GM18520 (cell line): Measurements from ENCODE around the gene USP30.

Experiments used
- ATAC-seq: cut with Tn5 transposase; IDR thresholded peaks from one replicate; pipeline ENCODE4 v1.9.1; 2021; ENCODE audit not compliant: unreplicated experiment

The USP30 gene

DNA sequence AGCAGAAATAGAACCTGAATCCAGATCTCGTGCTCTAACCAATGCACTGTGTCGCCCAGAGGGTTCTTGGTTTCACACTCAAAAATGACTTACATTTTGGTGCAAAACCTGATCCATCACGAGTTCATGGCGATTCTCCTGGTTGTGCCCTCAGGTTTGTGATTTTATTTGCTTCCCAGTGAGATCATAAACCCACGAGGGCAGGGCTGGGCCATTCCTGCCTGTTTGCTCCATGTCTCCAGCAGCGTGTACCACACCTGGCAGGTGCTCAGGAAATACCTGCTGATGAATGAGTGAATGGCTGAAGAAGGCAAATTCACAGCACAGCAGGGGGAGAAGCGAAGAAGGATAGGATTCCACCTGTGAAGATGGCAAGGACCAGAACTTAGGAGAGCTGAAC is 73.4 kb downstream of the USP30 start:
- no peak for ATAC-seq

DNA sequence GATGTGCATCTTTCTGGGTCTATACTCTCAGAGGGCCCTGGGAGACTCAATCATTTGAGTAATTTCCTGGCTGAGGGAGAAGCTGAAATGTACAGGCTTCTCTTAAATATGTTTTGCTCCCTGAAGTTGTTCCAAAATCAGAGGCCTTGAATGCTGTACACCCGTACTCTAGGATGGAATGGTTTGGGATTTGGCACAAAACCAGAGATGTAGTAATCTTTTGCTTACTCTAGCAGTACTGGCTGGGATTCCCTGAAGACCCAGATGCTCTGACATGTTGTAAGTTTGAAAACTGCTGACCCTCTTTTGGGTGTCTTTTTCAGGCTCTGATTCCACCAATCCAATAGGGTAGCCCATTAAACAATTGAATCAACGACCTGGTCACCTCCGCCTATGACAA is 74.4 kb downstream of the USP30 start:
- no peak for ATAC-seq

DNA sequence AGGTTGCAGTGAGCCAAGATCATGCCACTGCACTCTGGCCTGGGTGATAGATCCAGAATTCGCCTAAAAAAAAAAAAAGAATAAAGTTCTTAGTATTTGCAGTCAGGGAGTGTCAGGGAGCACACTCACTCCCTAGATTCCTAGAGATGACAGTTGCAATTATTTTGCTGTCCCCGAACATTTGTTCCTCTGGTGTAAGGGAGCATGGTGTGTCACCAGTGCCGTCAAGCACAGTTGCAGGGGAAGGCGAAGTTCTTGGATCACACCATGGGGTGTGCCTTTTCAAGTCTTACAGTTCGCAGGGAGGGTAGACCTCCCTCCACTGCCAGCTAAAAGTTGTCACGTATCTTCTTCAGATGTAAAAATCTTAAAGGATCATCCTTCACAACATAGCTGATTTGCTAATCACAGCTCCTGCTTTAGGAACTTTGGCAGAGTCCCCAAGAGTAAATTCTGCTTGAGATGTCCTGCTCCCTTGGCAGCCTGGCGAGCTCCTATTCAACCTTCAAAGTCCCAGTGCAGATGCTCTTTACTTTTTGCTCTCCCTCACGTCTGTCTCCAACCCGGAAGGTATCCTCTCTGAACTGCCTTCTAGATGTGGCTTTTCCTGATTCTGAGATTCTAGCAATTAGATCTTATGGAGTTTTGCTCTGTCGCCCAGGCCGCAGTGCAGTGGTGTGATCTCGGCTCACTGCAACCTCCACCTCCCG is 75.3 kb downstream of the USP30 start:
- no peak for ATAC-seq

DNA sequence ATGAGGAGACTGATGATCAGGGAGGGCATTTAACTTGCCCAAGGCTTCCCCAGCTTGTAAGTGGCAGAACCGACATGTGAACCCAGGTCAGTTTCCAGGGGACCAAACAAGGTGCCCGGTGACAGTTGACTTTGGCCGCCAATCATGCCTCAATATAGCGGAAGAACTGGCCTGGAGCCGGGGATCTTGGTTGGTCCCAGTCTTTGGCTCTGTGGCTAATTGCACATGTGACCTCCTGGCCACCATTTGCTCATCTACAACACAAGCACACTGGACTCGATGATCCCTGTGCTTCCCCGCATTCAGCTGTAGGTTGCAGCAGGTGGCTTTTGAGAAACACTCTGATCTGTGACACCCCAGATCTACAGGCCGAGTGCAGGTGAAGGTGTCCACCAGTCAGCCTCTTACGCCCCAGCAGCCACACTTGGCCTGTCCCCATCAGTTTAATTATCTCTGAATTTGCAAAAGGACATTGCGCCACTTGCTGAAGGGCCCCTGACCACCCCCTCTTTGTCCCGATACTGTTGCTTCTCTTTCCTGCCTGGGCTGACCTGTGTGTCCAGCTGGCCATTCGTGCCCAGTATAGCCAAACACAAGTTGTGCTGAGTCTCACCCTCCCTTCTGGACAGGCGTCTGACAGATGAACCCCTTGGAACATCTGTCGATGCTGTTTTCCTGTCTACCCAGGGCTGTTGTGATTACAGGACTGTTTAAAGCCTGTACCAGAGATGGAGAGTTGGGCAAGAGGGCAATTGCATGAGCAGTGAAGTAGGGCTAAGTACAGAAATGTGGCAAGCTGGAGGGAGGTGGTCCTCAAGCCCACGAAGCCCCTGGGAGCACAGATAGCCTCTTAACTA is 78.1 kb downstream of the USP30 start:
- no peak for ATAC-seq

DNA sequence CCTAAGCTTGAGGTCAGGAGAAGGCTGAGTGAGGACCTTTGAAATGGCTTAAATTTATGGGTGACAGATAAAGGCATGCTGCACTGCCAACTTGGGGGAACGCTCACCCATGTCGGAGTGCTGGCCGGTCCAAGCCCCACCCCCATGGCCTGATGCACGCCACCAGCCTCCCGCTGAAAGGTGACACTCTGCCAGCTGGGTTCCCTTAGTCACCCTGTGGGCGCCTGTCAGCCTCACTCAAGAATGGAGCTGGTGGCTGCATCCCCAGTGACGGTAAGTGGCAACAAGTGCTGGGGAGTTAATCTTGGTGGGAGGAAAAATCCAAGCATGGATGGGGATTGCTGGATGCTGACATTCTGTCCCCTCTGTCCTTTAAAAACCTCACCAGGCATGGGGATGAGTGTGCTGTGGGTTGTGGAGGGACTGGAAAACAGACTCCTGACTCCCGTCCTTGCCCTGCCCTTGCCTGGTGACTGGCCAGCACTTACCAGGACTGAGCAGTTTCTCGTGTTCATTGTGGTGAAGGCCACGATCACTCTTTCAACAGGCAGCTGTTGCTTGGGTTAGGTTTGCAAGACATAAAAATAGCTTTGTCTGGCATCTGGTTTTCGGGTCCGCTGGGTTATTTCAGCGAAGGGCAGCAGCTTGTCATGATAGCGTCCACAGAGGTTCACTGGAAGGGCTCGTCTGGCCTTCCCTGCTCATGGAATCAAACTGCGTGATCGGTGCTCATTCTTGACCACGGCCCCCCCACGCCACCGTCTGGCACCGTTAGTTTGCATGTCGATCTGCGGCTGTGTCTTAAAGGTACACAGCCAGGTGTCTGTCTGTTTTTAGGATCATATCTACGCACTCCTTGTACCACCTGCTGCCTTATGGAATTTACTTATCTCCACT is 79.0 kb downstream of the USP30 start:
- ATAC-seq = no peak

DNA sequence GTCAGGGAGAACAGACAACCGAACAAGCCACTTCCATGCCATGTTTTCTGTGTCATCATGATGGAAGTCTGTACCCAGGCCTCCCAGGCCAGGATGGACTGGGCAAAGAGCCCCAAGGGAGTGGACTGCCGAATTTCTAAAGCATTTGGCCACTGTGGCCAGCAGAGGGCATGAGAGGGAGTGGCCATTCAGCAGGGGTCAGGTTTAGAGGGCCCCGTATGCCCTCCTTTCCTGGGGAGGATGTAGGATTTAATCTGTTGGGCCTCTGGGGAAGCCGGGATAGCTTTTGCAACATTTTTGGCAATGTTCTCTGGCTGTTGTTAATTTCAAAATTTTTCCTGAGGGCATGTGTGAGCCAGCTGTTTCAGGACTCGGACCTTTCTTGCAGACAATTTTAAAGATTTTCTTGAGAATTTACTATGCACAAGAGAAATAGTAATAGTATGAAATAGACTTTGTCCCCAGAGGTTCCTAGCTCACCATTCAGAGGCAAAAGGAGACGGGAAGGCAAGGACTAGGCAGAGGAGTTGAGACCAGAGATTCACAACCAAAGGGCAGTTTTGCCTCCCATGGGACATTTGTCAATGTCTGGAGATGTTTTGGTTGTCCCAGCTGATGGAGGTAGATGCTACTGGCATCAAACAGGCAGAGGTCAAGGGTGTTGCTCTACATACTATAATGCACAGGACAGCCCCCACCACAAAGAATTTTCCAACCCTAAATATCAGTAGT is 82.0 kb downstream of the USP30 start:
- no peak for ATAC-seq

DNA sequence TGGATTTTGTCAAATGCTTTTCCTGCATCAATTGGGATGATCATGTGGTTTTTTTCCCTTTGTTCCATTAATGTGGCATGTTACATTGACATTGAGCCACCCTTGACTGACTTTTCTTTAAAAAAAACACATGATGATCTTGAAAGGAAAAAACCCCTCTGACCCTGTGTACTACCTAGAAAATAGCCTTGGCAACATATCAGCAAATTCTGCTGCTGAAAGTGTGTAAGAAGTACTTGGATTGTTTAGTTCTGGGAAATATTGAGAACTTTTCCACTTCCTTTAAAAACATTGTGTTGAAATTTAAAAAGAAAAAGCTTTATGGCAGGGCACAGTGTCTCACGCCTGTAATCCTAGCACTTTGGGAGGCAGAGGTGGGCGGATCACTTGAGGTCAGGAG is 84.7 kb downstream of the USP30 start:
- ATAC-seq = no peak
